Measurements from ENCODE around the gene TRAK2. TPM values are rescaled to one million over a fixed set of nuclear protein-coding genes. Genes with fewer than 3 reads are reported as not detected.

TRAK2 gene
- total and polyA plus RNA-seq, 2 experiments from 2014 or later: 9.2 to 26.7 TPM

GRCh38 chr2:201360256-201360655 lies 91.0 kb downstream of the TRAK2 start:
- Histone ChIP-seq H3K27me3 (no peaks in the 10 kb centered on the region), H3K9me3 (ENCODE audit: low read depth) (no peaks in the 10 kb centered on the region), H3K36me3 (replicated peaks; ENCODE audit: insufficient read depth, low read depth) (no peaks in the 10 kb centered on the region), H3K4me2 (no peak overlapping the region), H3K4me3 (no peak overlapping the region), H3K9me2 (replicated peaks; ENCODE audit: insufficient read depth) (no peaks in the 10 kb centered on the region), H3K27ac (no peak overlapping the region), H2AFZ (no peak overlapping the region), H4K20me1 (ENCODE audit: insufficient read depth, poor library complexity, severe bottlenecking) (no peaks in the 10 kb centered on the region), H3K4me1 (ENCODE audit: insufficient read depth) (no peaks in the 10 kb centered on the region), H3K79me2 (no peaks in the 10 kb centered on the region)
- no peak for TF ChIP-seq EZH2 (IDR thresholded peaks at IDR 0.05; ENCODE audit: borderline replicate concordance)
- TF ChIP-seq CTCF (IDR thresholded peaks at IDR 0.05; ENCODE audit: poor library complexity): no peak
- TF ChIP-seq EZH2phosphoT487 (IDR thresholded peaks at IDR 0.05; ENCODE audit: low read depth, severe bottlenecking, unreplicated experiment): no peak
- 92% methylated on average over 4 of the region's 4 CpGs for WGBS (ENCODE audit: low lambda C conversion rate, missing lambda C conversion rate)
- DNase-seq (ENCODE audit: low spot score): no peak

DNA sequence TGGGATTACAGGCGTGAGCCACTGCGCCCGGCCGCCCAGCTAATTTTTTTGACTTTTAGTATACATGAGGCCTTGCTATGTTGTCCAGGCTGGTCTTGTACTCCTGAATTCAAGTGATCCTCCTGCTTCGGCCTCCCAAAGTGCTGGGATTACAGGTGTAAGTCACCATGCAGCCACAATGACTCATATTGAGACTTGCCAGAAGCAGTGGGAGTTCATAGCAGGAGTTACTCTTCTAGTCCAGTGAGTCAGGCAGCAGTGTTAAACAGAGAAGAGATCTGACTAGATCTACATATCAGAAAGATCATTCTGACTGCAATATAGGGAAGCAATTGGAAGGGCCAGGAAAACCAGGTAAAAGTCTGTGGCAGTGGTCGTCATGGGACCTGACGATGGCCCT lies 92.6 kb downstream of the TRAK2 start:
- DNase-seq (ENCODE audit: low spot score): no peak
- no peak overlapping the region for H3K4me2 ChIP-seq
- H3K9me3 ChIP-seq (ENCODE audit: low read depth): no peaks in the 10 kb centered on the region
- no peaks in the 10 kb centered on the region for H3K36me3 ChIP-seq (replicated peaks; ENCODE audit: insufficient read depth, low read depth)
- no peaks in the 10 kb centered on the region for H3K79me2 ChIP-seq
- H2AFZ ChIP-seq: no peak overlapping the region
- H3K27ac ChIP-seq: no peak overlapping the region
- no peaks in the 10 kb centered on the region for H4K20me1 ChIP-seq (ENCODE audit: insufficient read depth, poor library complexity, severe bottlenecking)
- H3K4me1 ChIP-seq (ENCODE audit: insufficient read depth): no peaks in the 10 kb centered on the region
- H3K4me3 ChIP-seq: no peak overlapping the region
- TF ChIP-seq EZH2 (IDR thresholded peaks at IDR 0.05; ENCODE audit: borderline replicate concordance) (no peak), CTCF (IDR thresholded peaks at IDR 0.05; ENCODE audit: poor library complexity) (no peak), EZH2phosphoT487 (IDR thresholded peaks at IDR 0.05; ENCODE audit: low read depth, severe bottlenecking, unreplicated experiment) (no peak)
- over 99% methylated on average over 7 of the region's 7 CpGs for WGBS (ENCODE audit: low lambda C conversion rate, missing lambda C conversion rate)
- no peaks in the 10 kb centered on the region for H3K27me3 ChIP-seq
- H3K9me2 ChIP-seq (replicated peaks; ENCODE audit: insufficient read depth): no peaks in the 10 kb centered on the region

DNA sequence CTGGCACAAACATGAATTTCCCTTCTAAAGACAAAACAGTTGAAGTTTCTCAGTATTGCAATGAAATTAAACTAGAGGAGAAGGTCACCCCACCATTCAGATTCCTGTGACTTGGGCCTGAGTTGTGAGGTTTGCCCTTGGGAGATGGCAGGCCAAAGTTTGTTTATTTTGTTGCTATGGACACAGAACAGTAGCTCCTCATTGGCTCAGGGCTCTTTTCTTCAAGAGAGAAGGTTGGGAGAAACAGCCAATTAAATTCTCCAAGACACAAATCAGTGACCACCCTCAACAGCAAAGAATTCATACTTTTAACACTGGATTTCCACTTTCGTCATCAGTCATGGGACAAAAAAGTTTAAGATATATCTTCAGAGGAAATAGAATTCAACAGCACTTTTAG lies 94.0 kb downstream of the TRAK2 start, which contains the start of gene FLACC1:
Gene FLACC1, minus strand, starts transcription at position 125 of the 400 bp plus-strand sequence. CDS start 5,941 bp downstream, outside the sequence.
- DNase-seq (ENCODE audit: low spot score): peak; percentile 69
- Histone ChIP-seq H3K36me3 (replicated peaks; ENCODE audit: insufficient read depth, low read depth) (no peaks in the 10 kb centered on the region), H3K4me2 (no peak within 1 kb of the TSS), H3K4me1 (ENCODE audit: insufficient read depth) (no peaks in the 10 kb centered on the region), H3K9me2 (replicated peaks; ENCODE audit: insufficient read depth) (no peaks in the 10 kb centered on the region), H3K27ac (peak within 1 kb of the TSS; percentile 42), H2AFZ (no peak within 1 kb of the TSS), H3K4me3 (no peak within 1 kb of the TSS), H3K79me2 (no peaks in the 10 kb centered on the region), H3K9me3 (ENCODE audit: low read depth) (no peaks in the 10 kb centered on the region), H4K20me1 (ENCODE audit: insufficient read depth, poor library complexity, severe bottlenecking) (no peaks in the 10 kb centered on the region), H3K27me3 (no peaks in the 10 kb centered on the region)
- 43% methylated on average over 1 of the region's 1 CpG for WGBS (ENCODE audit: low lambda C conversion rate, missing lambda C conversion rate)
- no peak for TF ChIP-seq CTCF (IDR thresholded peaks at IDR 0.05; ENCODE audit: poor library complexity)
- no peak for TF ChIP-seq EZH2 (IDR thresholded peaks at IDR 0.05; ENCODE audit: borderline replicate concordance)
- TF ChIP-seq EZH2phosphoT487 (IDR thresholded peaks at IDR 0.05; ENCODE audit: low read depth, severe bottlenecking, unreplicated experiment): no peak

DNA sequence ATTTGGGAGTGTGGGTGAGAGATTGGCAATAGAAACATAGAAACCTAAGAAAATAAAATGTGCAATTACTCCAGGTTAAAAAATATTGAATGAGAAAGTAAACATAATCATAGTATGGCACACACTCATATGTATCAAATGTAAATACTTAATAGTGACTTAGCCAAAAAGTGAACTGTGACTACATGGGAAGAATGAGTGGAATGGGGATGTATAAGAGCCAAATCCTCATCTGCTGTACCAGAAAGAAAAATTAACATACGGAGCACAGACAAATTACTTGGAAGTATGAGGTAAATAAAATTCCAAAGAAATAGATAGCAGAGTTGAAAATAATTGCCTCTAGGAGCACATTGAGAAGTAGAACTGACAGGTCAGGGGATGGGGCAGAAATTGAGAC lies 98.1 kb downstream of the TRAK2 start:
- Histone ChIP-seq H3K9me3 (ENCODE audit: low read depth) (no peaks in the 10 kb centered on the region), H3K79me2 (no peaks in the 10 kb centered on the region), H3K4me2 (no peak overlapping the region), H3K4me3 (no peak overlapping the region), H3K4me1 (ENCODE audit: insufficient read depth) (no peaks in the 10 kb centered on the region), H3K9me2 (replicated peaks; ENCODE audit: insufficient read depth) (no peaks in the 10 kb centered on the region), H3K27me3 (no peaks in the 10 kb centered on the region), H3K36me3 (replicated peaks; ENCODE audit: insufficient read depth, low read depth) (no peaks in the 10 kb centered on the region), H2AFZ (no peak overlapping the region), H4K20me1 (ENCODE audit: insufficient read depth, poor library complexity, severe bottlenecking) (no peaks in the 10 kb centered on the region), H3K27ac (no peak overlapping the region)
- WGBS (ENCODE audit: low lambda C conversion rate, missing lambda C conversion rate): 80% methylated on average over 1 of the region's 1 CpG
- no peak for DNase-seq (ENCODE audit: low spot score)
- TF ChIP-seq EZH2 (IDR thresholded peaks at IDR 0.05; ENCODE audit: borderline replicate concordance) (no peak), EZH2phosphoT487 (IDR thresholded peaks at IDR 0.05; ENCODE audit: low read depth, severe bottlenecking, unreplicated experiment) (no peak), CTCF (IDR thresholded peaks at IDR 0.05; ENCODE audit: poor library complexity) (no peak)

All from hepatocyte (in vitro differentiated cells).